ENCODE results near the gene PRCP.

PRCP gene

DNA sequence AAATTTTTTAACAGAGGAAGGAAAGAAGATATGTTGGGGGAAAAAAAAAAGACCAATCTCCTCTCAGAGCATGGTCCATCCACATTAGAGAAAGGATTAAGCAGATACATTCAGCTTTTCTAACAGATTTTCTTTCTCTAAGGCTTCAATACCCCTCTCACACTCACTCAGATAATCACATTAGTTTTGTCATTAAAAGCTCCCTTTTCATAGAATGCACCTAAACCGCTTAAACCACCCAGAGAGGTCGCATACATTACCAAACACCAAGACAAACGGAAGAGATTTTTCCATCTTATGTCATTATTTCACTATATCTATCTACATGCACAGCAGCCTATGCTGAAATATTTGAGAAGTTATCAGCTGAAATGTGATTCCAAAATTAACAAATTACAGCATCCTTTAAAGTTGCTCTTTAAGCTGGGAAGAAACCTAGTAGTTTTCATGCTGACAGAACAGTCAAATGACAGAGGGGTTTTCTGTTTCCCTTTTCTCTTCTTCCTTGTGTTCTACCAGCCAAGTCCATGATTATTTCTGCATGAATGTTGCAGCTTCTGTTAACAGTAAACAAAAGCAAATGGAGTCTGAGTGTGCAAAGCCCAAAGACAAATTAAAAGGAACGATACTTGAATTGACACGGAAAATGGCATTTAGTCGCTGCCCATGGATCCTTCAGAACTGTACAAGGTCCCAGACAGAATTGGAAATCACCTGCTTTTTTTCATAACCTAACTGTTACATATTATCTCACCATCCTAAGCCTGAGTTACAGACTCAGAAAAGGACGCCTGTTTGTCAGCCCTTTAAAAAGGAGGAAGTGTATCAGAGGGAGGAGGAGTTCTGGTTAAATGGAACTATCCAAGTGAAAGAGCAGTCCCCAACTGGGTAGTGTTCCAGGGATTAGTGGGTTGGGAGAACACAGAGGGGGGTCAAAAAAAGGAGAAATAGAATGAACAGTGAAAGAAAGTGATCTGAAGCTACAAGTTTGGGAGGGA is 54.6 kb downstream of the PRCP start:
- Histone ChIP-seq H3K36me3 (ENCODE audit: control insufficient read depth, insufficient read depth, low read length) (no peaks in the 10 kb centered on the region), H3K27me3 (replicated peaks; ENCODE audit: control insufficient read depth, insufficient read depth, low read length) (no peaks in the 10 kb centered on the region), H3K4me3 (replicated peaks; ENCODE audit: low read depth, low read length) (no peak overlapping the region)
- TF ChIP-seq, protein P1, sequence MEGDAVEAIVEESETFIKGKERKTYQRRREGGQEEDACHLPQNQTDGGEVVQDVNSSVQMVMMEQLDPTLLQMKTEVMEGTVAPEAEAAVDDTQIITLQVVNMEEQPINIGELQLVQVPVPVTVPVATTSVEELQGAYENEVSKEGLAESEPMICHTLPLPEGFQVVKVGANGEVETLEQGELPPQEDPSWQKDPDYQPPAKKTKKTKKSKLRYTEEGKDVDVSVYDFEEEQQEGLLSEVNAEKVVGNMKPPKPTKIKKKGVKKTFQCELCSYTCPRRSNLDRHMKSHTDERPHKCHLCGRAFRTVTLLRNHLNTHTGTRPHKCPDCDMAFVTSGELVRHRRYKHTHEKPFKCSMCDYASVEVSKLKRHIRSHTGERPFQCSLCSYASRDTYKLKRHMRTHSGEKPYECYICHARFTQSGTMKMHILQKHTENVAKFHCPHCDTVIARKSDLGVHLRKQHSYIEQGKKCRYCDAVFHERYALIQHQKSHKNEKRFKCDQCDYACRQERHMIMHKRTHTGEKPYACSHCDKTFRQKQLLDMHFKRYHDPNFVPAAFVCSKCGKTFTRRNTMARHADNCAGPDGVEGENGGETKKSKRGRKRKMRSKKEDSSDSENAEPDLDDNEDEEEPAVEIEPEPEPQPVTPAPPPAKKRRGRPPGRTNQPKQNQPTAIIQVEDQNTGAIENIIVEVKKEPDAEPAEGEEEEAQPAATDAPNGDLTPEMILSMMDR (IDR thresholded peaks at IDR 0.05; ENCODE audit: insufficient read depth, low read length, poor library complexity, severe bottlenecking), result no peak
- DNase-seq (ENCODE audit: extremely low read depth, insufficient read length), result no peak

DNA sequence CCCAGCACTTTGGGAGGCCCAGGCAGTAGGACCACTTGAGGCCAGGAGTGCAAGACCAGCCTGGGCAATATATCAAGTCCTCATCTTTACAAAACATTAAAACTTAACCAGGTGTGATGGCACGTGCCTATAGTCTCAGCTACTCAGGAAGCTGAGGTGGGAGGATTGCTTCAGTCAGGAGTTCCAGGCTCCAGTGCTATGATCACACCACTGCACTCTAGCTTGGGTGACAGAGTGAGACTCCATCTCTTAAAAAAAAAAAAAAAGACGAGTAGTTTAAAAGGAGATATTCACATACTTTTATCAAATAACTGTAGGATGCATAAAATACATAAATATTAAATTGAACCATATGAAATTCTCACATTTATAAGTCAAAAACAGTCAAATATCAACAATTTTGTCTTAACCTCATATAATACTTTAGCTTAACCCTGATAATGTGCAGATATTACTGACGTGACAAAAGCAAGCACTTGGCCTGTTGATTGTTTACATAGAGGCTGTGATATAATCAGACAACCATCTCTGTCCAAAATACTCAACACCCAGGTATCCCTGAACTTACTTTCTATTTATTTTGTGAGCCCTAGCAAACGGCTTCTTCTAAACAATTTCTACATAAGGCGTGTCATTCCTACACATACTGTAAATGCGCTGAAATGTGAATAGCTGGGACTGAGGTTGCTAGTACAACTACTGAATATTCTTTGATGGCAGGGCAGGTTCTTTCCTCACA is 57.0 kb downstream of the PRCP start:
- Histone ChIP-seq H3K4me3 (replicated peaks; ENCODE audit: low read depth, low read length) (no peak overlapping the region), H3K36me3 (ENCODE audit: control insufficient read depth, insufficient read depth, low read length) (no peaks in the 10 kb centered on the region), H3K27me3 (replicated peaks; ENCODE audit: control insufficient read depth, insufficient read depth, low read length) (no peaks in the 10 kb centered on the region)
- DNase-seq (ENCODE audit: extremely low read depth, insufficient read length), result no peak
- TF ChIP-seq, protein P1 (IDR thresholded peaks at IDR 0.05; ENCODE audit: insufficient read depth, low read length, poor library complexity, severe bottlenecking), result no peak

DNA sequence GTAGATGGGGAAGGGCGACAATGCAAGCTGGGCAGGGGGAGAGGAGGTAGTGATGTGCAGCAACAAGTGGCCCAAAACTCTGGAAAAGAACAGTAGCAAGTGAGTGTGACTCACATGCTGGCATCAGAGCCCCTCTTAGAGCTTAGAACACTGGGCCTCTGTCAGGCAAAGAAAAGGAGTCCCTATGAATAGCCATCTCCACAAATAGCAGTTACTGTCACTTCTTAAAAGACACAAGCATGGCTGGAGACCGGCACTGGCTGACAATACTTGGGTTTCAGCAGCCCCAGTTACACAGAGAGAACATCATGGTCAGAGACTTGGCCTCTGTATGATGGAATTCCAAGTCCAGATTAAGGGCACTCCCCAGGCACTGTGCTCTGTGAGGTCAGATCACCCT is 58.2 kb downstream of the PRCP start:
- no peaks in the 10 kb centered on the region for H3K27me3 ChIP-seq (replicated peaks; ENCODE audit: control insufficient read depth, insufficient read depth, low read length)
- no peak for DNase-seq (ENCODE audit: extremely low read depth, insufficient read length)
- TF ChIP-seq, protein P1 (IDR thresholded peaks at IDR 0.05; ENCODE audit: insufficient read depth, low read length, poor library complexity, severe bottlenecking), result no peak
- no peak overlapping the region for H3K4me3 ChIP-seq (replicated peaks; ENCODE audit: low read depth, low read length)
- no peaks in the 10 kb centered on the region for H3K36me3 ChIP-seq (ENCODE audit: control insufficient read depth, insufficient read depth, low read length)

DNA sequence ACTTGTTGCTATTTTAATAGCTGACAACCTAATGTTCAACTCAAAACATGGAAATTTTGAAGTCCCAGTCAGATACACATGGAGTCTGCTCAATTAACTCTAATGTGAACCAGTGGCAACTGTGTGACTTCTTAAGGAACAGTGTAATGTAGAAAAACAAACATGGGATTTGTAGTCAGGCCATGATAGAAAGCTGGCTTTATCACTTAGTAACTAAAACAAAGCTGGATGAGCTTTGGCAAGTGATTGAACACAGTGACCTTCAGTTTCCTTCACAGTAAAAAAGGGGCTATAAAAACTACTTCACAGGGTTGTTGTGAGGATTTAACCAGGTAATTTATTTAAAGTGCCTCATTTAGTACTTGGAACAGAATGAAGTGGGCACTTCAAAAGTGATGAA is 62.6 kb downstream of the PRCP start:
- TF ChIP-seq, protein P1 (IDR thresholded peaks at IDR 0.05; ENCODE audit: insufficient read depth, low read length, poor library complexity, severe bottlenecking), result no peak
- H3K36me3 ChIP-seq (ENCODE audit: control insufficient read depth, insufficient read depth, low read length), result no peaks in the 10 kb centered on the region
- no peaks in the 10 kb centered on the region for H3K27me3 ChIP-seq (replicated peaks; ENCODE audit: control insufficient read depth, insufficient read depth, low read length)
- no peak for DNase-seq (ENCODE audit: extremely low read depth, insufficient read length)
- H3K4me3 ChIP-seq (replicated peaks; ENCODE audit: low read depth, low read length), result no peak overlapping the region

DNA sequence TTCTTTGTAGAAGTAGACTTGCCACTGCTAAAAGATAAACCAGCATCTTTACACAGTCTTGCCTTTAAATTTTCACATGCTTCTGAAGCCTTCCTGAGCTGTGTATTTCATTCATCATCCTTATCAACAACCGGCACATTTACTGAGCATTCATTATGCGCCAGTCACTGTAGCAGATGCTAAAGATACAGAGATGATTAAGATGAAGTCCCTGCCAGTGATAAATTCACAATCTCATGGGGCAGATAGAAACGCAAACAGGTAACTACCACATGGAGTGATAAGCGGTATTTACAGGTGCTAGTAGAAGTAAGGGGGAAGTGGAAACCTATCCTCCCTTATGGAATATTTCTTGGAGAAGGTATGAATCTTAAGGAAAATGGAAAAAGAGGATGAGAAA is 67.2 kb downstream of the PRCP start:
- no peak for DNase-seq (ENCODE audit: extremely low read depth, insufficient read length)
- TF ChIP-seq, protein P1 (IDR thresholded peaks at IDR 0.05; ENCODE audit: insufficient read depth, low read length, poor library complexity, severe bottlenecking), result no peak
- no peak overlapping the region for H3K4me3 ChIP-seq (replicated peaks; ENCODE audit: low read depth, low read length)
- no peaks in the 10 kb centered on the region for H3K27me3 ChIP-seq (replicated peaks; ENCODE audit: control insufficient read depth, insufficient read depth, low read length)
- H3K36me3 ChIP-seq (ENCODE audit: control insufficient read depth, insufficient read depth, low read length), result no peaks in the 10 kb centered on the region
